ENCODE results near the gene HABP4.

The HABP4 gene

DNA sequence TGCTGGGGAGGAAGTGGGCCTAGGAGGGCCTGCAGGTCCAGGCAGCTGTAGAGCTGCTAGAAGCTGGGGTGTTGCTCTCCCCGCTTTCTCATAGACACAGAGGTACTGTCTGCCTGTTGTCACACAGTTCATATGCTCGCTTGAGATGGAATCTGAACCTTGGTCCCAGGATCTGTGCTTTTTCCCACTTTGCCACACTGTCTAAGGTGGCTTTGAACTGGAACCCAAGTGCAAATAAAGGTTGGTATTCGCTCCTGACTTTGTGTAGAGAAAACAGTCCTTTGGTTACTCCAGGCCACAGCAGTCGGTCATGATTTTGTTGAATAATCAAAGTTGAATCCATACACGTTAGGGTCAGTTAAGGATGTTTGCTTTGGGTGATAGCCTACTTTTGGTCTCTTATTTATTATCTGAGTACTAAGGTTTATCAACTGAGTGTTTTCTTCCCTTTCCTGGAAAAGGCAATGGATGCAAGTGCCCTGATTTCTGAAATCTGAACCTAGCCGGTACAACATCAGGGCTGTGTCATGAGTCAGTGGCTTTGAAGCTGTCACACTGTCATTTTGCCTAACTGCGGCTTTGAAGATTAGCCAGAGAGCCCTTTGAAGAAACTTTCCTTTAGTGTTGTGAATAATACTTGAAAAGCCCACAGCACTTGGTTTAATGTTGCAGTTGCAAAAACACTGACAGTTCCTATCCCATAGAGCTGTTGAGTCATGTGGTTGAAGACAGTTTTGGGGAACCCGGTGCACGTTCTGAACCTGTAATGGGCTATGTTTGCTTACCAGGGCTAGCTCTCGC is 41.3 kb downstream of the HABP4 start:
- peaks cover 7% of the 10 kb centered on the region for H3K36me3 Mint-ChIP-seq (ENCODE audit: low read depth)
- peak; percentile 14 for DNase-seq (ENCODE audit: low spot score)

DNA sequence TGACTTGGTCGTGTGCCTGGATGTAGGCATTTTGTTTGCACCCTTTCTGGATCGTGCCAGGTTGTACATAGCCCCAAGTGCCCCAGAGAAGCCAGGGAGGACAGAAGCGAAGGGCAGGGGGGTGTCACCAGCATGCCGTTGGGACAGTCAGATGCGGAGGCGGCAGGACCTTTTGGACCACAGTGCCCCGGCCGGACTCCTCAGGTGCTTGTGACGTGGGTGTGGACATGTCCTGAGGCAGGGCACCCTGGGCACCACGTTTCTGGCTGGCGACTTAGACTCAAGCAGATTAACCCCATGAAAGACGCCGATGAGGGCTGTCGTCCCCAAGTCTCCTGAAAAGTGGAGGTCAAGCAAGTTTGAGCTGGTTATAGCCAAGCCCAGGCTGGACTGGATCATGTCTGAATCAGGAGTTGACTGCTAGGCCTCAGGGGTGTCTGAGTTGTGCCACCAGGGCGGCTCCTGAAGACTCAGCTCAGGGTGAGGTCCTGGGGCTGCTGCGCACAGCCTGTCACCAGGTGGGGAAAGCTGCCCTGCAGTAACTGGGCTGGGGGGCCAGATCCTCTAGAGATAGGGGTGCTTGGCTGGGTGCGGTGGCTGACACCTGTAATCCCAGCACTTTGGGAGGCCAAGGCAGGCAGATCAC is 42.0 kb downstream of the HABP4 start:
- H3K9me3 Mint-ChIP-seq = no peaks in the 10 kb centered on the region
- H3K27me3 Mint-ChIP-seq (ENCODE audit: low read depth) = no peaks in the 10 kb centered on the region
- H3K36me3 Mint-ChIP-seq (ENCODE audit: low read depth) = peaks cover 7% of the 10 kb centered on the region
- DNase-seq (ENCODE audit: low spot score) = no peak
- H3K4me3 Mint-ChIP-seq = no peak overlapping the region
- H3K27ac Mint-ChIP-seq = peak overlapping the region; percentile 52
- H3K4me1 Mint-ChIP-seq (ENCODE audit: low read depth) = peaks cover 3% of the 10 kb centered on the region

More for the DNA sequence above, 41.3 kb downstream of the HABP4 start:
- no peak overlapping the region for H3K4me3 Mint-ChIP-seq
- peaks cover 3% of the 10 kb centered on the region for H3K4me1 Mint-ChIP-seq (ENCODE audit: low read depth)
- no peaks in the 10 kb centered on the region for H3K9me3 Mint-ChIP-seq
- H3K27ac Mint-ChIP-seq = peak overlapping the region; percentile 52
- H3K27me3 Mint-ChIP-seq (ENCODE audit: low read depth) = no peaks in the 10 kb centered on the region

DNA sequence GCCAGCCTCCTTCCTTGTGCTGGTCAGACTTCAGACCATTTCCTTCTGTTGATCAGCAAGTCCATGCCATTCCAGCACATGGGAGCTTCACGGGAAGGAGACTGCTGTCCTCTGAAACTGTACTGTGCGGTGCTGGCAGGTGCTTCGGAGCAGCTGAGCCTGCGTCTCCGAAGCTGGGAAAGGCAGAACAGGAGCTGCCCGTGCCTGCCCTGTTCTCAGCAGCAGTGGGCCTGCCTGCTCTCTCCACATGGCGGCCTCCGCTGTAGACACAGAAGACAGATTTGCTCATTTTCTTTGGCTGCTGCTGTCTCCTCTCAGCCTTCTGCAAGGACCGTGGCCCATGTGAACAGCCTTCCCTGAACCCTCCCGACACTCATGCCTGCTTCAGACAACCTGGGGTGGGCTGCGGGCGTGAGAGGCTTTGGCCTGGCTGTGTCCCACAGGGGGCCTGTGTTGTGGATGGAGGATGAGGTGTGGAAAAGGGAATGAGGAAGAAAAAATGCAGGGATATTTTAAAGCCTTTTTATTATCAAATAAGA is 43.1 kb downstream of the HABP4 start:
- Mint-ChIP-seq H3K9me3 (no peaks in the 10 kb centered on the region), H3K4me3 (no peak overlapping the region), H3K27me3 (ENCODE audit: low read depth) (no peaks in the 10 kb centered on the region), H3K4me1 (ENCODE audit: low read depth) (peaks cover 3% of the 10 kb centered on the region), H3K36me3 (ENCODE audit: low read depth) (peaks cover 7% of the 10 kb centered on the region), H3K27ac (no peak overlapping the region)
- DNase-seq (ENCODE audit: low spot score) = no peak

DNA sequence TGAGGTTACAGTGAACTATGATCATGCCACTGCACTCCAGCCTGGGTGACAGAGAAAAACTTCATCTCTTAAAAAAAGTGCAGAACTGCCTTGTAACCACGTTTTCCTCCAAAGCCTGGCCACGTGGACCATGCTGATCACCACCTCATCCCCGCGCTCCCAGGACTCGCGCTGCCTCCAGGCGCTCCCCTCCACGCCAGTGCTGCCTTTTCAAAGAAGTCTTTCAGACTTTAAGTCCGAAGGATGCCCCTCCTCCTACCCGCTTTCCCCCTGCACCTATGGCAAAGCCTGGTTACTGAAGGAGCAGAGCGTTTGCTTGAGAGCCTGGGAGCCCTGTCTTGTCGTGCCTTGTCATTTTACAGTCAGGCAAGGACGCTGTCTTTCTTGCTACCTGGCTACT is 43.8 kb downstream of the HABP4 start:
- DNase-seq (ENCODE audit: low spot score) = no peak
- no peaks in the 10 kb centered on the region for H3K27me3 Mint-ChIP-seq (ENCODE audit: low read depth)
- peaks cover 7% of the 10 kb centered on the region for H3K36me3 Mint-ChIP-seq (ENCODE audit: low read depth)
- no peaks in the 10 kb centered on the region for H3K9me3 Mint-ChIP-seq
- no peak overlapping the region for H3K4me3 Mint-ChIP-seq
- no peak overlapping the region for H3K27ac Mint-ChIP-seq
- peaks cover 3% of the 10 kb centered on the region for H3K4me1 Mint-ChIP-seq (ENCODE audit: low read depth)

DNA sequence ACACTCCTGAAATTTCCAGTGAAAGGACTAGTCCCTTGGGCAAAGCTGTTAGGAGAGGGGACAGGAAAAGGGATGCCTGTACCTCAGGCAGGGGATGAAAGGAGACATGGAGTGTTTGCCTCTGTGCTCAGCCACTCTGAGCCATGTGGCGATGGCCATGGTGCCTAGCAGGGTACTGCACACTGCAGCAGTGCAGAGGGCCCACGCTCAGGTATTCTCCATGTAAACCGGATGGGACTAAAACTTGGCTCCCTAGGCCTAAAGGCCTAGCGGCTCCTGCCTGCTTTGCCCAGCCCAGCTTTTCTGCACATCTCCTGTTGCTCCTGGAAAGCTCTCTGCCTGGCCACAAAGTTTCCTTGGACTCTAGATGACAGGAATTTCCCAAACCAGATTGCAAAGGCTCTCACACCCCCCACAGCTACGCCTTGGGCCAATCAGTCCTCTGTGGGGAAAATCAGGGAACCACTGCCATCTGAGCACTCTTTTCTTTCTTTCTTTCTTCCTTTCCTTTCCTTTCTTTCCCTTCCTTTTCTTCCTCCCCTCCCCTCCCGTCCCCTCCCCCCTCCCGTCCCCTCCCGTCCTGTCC is 44.3 kb downstream of the HABP4 start:
- Mint-ChIP-seq H3K4me1 (ENCODE audit: low read depth) (peaks cover 3% of the 10 kb centered on the region), H3K27ac (no peak overlapping the region), H3K4me3 (no peak overlapping the region), H3K27me3 (ENCODE audit: low read depth) (no peaks in the 10 kb centered on the region), H3K36me3 (ENCODE audit: low read depth) (peaks cover 4% of the 10 kb centered on the region), H3K9me3 (no peaks in the 10 kb centered on the region)
- DNase-seq (ENCODE audit: low spot score) = no peak

DNA sequence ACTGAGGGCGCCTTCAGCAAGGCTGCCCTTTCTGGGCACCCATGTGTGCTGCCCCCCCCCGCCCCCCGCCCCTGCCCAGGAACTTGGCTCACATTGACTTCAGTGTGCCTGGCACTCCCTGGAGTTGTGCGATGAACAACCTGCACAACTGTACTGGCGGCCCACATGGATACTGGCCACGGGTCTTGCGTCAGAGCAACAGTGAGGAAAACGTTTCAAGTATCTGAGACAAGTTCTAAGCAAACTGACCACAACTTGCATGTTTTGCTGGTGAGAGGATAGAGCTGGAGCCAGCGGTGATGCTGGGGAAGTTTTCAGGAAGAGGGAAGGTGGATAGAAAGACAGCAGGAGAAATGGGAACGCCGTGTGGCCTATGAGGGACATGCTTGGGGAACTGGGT is 45.4 kb downstream of the HABP4 start:
- no peak for DNase-seq (ENCODE audit: low spot score)
- no peak overlapping the region for H3K27ac Mint-ChIP-seq
- H3K36me3 Mint-ChIP-seq (ENCODE audit: low read depth) = no peaks in the 10 kb centered on the region
- no peaks in the 10 kb centered on the region for H3K27me3 Mint-ChIP-seq (ENCODE audit: low read depth)
- H3K9me3 Mint-ChIP-seq = no peaks in the 10 kb centered on the region
- peaks cover 3% of the 10 kb centered on the region for H3K4me1 Mint-ChIP-seq (ENCODE audit: low read depth)
- no peak overlapping the region for H3K4me3 Mint-ChIP-seq

DNA sequence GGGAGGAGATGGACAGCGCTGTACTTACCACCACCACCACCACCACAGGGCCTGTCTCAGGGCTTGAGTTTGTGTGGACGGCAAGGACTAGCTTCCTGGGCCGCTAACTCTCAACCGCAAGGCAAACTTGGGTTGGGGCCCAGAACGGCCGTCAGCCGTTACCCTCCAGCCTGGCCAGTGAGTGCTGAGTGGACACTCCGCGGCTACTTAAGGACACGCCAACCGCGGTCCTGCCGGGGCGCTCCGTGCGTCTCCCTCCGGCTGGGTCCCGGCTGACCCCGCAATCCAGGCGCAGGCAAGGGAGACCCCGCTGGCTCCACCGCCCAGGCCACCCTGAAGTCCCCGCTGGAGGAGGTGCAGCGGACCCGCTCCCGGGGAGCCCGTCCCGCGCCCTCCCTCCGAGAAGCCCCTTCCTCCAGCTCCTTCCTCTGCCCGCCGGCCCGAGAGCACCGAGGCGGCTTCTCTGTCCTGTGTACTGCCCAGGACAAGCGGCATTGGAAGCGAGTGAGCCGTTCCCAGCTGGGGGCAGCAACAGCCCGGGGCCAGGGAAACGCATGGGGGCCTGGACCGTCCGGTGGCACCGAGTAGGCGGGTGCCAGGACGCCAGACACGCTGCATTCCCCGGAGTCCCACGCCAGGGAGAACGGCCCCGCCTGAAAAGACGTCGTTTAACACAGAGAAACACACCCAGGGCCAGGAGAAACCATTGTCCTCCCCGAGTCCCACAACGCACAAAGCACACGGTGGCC is 46.6 kb downstream of the HABP4 start:
- no peak for DNase-seq (ENCODE audit: low spot score)
- H3K36me3 Mint-ChIP-seq (ENCODE audit: low read depth) = no peaks in the 10 kb centered on the region
- no peak overlapping the region for H3K4me3 Mint-ChIP-seq
- no peaks in the 10 kb centered on the region for H3K9me3 Mint-ChIP-seq
- no peak overlapping the region for H3K27ac Mint-ChIP-seq
- H3K4me1 Mint-ChIP-seq (ENCODE audit: low read depth) = peaks cover 2% of the 10 kb centered on the region
- no peaks in the 10 kb centered on the region for H3K27me3 Mint-ChIP-seq (ENCODE audit: low read depth)

DNA sequence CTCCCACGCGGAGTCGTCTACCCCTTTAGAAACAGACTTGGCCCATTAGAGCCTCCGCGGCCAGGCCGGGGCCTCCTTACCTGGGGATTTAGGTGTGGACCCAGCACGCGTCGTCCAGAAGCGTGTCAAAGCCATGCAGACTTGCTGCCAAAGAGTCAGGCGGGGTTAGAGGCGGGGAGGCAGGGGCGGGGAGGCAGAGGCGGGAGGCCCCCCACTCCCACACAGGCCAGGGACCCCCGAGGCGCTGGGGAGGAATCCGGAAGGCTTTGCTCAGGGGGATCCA is 47.1 kb downstream of the HABP4 start:
- no peak overlapping the region for H3K27ac Mint-ChIP-seq
- H3K4me3 Mint-ChIP-seq = no peak overlapping the region
- H3K4me1 Mint-ChIP-seq (ENCODE audit: low read depth) = no peaks in the 10 kb centered on the region
- no peaks in the 10 kb centered on the region for H3K27me3 Mint-ChIP-seq (ENCODE audit: low read depth)
- no peak for DNase-seq (ENCODE audit: low spot score)
- no peaks in the 10 kb centered on the region for H3K36me3 Mint-ChIP-seq (ENCODE audit: low read depth)
- H3K9me3 Mint-ChIP-seq = no peaks in the 10 kb centered on the region

DNA sequence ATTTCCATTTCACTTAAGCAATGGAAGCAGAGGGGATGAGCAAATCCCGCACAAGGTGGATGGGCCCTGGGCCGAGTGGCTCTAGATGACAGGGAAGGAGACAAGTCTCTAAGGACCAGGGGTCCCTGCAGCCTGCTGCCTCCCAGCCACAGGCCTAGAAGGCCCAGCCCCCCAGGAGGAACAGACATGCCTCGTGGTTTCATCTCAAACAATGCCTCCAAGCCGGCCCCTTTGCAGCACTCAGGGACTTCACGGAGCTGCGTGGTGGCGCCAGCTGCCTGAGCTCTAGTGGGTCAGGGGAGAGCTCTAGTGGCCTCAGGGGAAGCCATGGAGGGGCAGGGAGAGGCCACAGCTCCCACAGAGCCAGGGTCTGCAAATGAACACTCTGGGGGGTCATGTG is 48.8 kb downstream of the HABP4 start:
- Mint-ChIP-seq H3K27me3 (ENCODE audit: low read depth) (no peaks in the 10 kb centered on the region), H3K4me1 (ENCODE audit: low read depth) (no peaks in the 10 kb centered on the region), H3K4me3 (no peak overlapping the region), H3K27ac (no peak overlapping the region), H3K36me3 (ENCODE audit: low read depth) (no peaks in the 10 kb centered on the region), H3K9me3 (no peaks in the 10 kb centered on the region)
- DNase-seq (ENCODE audit: low spot score) = no peak

DNA sequence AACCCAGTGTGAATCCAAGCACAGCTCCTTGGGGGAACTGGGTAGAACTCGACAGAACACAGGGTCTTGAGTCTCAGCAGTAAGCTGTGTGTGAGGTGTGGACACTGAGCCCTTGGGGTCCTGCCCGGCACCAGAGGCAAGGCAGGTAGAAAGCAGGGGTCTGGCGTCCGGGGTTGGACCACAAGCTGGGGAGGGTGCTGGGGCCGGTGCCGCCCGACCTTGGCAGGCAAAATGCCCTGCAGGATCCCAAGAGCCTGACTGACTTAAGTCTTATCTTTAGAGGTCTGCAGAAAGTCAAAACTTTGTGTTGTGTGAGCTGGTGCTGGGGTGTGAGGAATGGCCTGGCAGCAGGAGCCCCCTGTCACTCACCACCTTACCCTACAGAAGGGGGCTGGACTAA is 49.3 kb downstream of the HABP4 start:
- no peak overlapping the region for H3K27ac Mint-ChIP-seq

DNA sequence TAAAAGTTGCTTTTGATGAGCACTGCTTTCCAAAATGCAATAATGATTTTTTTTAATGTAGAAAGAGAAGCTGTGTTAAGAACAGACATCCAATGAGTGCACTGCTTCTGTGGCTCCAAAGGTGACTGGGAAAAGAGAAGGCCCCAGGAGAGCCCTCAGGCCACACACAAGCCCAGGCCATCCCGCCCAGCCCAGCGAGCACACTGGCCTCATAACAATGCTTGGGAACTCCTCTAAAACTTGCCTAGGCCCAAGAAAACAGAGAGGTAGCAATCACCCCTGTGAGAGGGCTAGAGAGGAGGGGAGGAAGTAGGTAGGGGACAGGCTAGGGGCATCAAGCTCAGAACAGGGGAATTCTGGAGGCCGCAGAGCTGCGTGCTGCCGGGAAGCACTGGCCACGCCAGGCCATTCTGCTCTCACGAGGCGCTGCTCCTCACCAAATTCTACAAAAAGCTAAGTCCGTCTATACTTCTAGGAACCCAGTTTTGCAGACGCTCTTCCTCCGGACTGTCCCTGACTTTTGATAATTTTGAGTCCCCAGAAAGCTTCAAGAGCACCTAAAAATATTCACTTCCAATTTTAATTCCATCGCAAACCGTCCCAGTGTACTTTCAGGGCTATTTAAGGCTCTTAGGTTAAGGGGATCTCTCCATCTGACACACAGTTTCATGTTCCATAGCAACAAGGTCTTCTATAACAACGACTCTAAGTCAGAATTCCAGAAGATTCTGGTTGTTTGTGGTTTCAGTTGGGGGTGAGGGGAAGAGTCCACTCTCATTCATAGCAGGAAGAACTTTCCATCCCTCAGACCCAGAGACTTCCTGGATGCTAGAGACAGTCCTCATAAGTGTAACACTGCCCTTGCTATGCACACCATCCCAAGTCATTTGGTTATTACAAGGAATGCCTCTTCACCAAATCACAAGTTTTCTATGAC is 51.0 kb downstream of the HABP4 start:
- Mint-ChIP-seq H3K36me3 (ENCODE audit: low read depth) (no peaks in the 10 kb centered on the region), H3K4me1 (ENCODE audit: low read depth) (no peaks in the 10 kb centered on the region), H3K27ac (no peak overlapping the region), H3K4me3 (no peak overlapping the region), H3K9me3 (no peaks in the 10 kb centered on the region), H3K27me3 (ENCODE audit: low read depth) (no peaks in the 10 kb centered on the region)
- no peak for DNase-seq (ENCODE audit: low spot score)

More for the DNA sequence above, 49.3 kb downstream of the HABP4 start:
- no peak for DNase-seq (ENCODE audit: low spot score)
- H3K4me1 Mint-ChIP-seq (ENCODE audit: low read depth) = no peaks in the 10 kb centered on the region
- H3K36me3 Mint-ChIP-seq (ENCODE audit: low read depth) = no peaks in the 10 kb centered on the region
- no peak overlapping the region for H3K4me3 Mint-ChIP-seq
- no peaks in the 10 kb centered on the region for H3K9me3 Mint-ChIP-seq
- no peaks in the 10 kb centered on the region for H3K27me3 Mint-ChIP-seq (ENCODE audit: low read depth)

DNA sequence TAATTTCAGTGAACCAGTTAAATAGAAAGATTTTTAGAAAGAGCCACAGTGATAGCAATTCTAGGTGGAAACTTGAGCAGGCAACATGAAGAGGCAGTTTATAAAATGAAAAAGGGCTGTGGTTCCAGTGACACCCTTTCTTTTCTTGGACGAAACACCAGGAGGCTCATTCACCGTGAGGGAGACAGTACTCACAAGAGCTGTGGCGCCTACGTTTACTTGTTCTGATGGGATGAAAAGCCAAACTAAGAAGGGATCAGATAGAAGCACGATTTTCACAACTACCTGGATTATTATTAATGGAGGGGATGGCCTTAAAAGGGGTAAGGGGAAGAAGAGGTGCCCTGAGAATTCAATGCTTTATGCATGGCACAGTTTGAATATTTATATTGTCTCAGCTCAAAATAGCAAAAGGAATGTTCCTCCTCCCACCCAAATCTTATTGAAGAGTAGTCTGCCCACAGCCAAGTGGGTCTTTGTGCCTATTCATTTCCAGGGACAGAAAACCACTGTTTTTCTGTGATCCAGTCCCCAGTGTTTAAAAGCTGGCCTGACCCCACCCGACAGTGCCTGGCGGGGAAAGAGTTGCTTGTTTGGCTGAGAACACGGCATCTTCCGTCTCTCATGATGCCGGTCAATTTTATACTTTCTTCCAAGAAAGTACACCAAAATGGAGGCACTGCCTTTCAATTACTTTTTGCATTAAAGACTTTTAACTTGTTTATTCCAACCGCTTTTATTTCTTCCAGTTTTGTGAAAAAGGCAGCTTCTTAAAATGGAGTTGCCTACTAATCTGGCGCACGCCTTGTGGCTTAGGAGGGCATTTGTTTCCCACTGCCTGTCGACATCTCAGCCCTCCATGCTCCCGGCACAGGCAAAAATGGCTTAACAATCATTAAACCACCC is 51.9 kb downstream of the HABP4 start:
- H3K4me3 Mint-ChIP-seq = no peak overlapping the region
- H3K36me3 Mint-ChIP-seq (ENCODE audit: low read depth) = no peaks in the 10 kb centered on the region
- no peaks in the 10 kb centered on the region for H3K27me3 Mint-ChIP-seq (ENCODE audit: low read depth)
- no peaks in the 10 kb centered on the region for H3K4me1 Mint-ChIP-seq (ENCODE audit: low read depth)
- H3K9me3 Mint-ChIP-seq = no peaks in the 10 kb centered on the region
- no peak for DNase-seq (ENCODE audit: low spot score)
- no peak overlapping the region for H3K27ac Mint-ChIP-seq
